SU-DHL-6 (cell line): Measurements from ENCODE around the gene HRH2.

Experiments
- EZH2phosphoT487 ChIP-seq: fragments of 200-600 bp; sonication (generic), shearing (Covaris generic); conservative IDR thresholded peaks from 2 replicates; pipeline ENCODE4 v1.6.1; 2018; ENCODE audit warnings: mild to moderate bottlenecking, antibody characterized with exemption, low read length, moderate library complexity, mixed read lengths
- TF ChIP-seq, protein P1 (sequence below): fragments of 200-600 bp; sonication (generic); IDR thresholded peaks from one replicate; pipeline ENCODE4 v1.5.1; 2017; ENCODE audit warnings: antibody characterized with exemption, mild to moderate bottlenecking, low read length, moderate library complexity; ENCODE audit not compliant: insufficient read depth, poor library complexity, severe bottlenecking

DNA sequence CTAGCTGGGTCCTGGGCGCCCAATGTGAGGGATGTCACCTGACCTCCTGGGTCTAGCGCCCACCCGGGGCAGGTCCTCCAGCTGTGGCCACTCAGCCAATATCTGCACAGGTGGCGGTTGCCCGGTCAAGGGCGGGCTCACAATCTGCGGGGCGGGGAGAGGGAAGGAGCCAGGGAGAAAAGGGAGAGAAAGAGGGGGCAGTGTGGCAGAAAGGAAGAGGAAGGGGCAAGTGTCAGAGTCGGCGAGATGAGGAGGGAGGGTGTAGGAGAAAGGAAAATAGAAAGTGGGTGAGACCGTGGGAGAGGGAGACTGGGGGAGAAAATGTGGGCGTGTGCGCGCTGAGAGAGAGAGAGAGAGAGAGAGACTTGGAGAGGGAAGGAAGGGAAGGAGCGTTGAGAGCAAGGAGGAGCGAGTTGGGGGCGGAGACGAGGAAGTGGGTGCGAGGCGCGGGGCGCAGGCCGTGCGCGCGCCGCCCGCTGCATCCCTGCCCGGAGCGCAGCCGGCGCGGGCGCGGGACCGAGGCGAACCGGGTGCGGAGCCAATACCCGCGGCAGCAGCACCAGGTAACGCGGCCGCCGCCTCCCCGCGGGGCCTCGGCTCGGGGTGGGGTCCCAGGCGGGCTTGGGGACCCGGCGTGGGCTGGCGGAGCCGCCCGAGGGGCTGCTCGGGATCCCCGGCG lies at the start of gene HRH2:
- TF ChIP-seq, protein P1, sequence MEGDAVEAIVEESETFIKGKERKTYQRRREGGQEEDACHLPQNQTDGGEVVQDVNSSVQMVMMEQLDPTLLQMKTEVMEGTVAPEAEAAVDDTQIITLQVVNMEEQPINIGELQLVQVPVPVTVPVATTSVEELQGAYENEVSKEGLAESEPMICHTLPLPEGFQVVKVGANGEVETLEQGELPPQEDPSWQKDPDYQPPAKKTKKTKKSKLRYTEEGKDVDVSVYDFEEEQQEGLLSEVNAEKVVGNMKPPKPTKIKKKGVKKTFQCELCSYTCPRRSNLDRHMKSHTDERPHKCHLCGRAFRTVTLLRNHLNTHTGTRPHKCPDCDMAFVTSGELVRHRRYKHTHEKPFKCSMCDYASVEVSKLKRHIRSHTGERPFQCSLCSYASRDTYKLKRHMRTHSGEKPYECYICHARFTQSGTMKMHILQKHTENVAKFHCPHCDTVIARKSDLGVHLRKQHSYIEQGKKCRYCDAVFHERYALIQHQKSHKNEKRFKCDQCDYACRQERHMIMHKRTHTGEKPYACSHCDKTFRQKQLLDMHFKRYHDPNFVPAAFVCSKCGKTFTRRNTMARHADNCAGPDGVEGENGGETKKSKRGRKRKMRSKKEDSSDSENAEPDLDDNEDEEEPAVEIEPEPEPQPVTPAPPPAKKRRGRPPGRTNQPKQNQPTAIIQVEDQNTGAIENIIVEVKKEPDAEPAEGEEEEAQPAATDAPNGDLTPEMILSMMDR, result no peak
- TF ChIP-seq EZH2phosphoT487, result no peak
